H1 (cell line): ENCODE measurements around the gene BMX.

Source experiments
- CHD1 ChIP-seq: IDR thresholded peaks from 2 replicates; pipeline ENCODE4 v1.6.1; 2012; ENCODE audit warnings: low read depth, low read length, improper control_type of control experiment
- CTCF ChIP-seq, 3 experiments: IDR thresholded peaks; 1 replicate in 2 of 3; 2 replicates in 1 of 3; pipeline versions ENCODE4 v1.5.1 to v1.6.1; 2011; ENCODE audit warnings: low read length in 3 of 3, mild to moderate bottlenecking in 3 of 3, inconsistent platforms in 2 of 3, low read depth in 1 of 3, moderate library complexity in 1 of 3; ENCODE audit not compliant: insufficient read depth in 1 of 3; ENCODE audit errors: control extremely low read depth in 1 of 3
- EP300 ChIP-seq, 2 experiments: IDR thresholded peaks; 1 replicate in 1 of 2; 2 replicates in 1 of 2; pipeline ENCODE4 v1.6.1; 2011 to 2012; ENCODE audit warnings: low read depth in 2 of 2, low read length in 2 of 2, mild to moderate bottlenecking in 2 of 2, borderline replicate concordance in 1 of 2, inconsistent platforms in 1 of 2, moderate library complexity in 1 of 2
- EZH2 ChIP-seq: fragments of 200-600 bp; sonication (generic); IDR thresholded peaks from 2 replicates; pipeline ENCODE4 v1.7.1; 2012; ENCODE audit warnings: low read depth, mild to moderate bottlenecking, moderate library complexity, low read length, inconsistent platforms; ENCODE audit not compliant: severe bottlenecking
- HDAC2 ChIP-seq, 2 experiments: fragments of 300-600 bp in 1 of 2; sonication (generic) in 1 of 2; IDR thresholded peaks; 2 replicates each; pipeline ENCODE4 v1.6.1; 2011 to 2012; ENCODE audit warnings: low read depth in 2 of 2, low read length in 2 of 2, mild to moderate bottlenecking in 2 of 2, moderate library complexity in 2 of 2, borderline replicate concordance in 1 of 2, inconsistent platforms in 1 of 2
- POLR2A ChIP-seq, 2 experiments: IDR thresholded peaks; 1 replicate in 1 of 2; 2 replicates in 1 of 2; pipeline ENCODE4 v1.6.1; 2011; ENCODE audit warnings: low read depth in 2 of 2, low read length in 2 of 2, mild to moderate bottlenecking in 2 of 2; ENCODE audit errors: control extremely low read depth in 1 of 2
- POLR2AphosphoS5 ChIP-seq: IDR thresholded peaks from 2 replicates; pipeline ENCODE4 v1.6.1; 2011; ENCODE audit warnings: low read depth, low read length

GRCh38 chrX:15563056-15563455, 62.4 kb downstream of the BMX start:
- TF ChIP-seq POLR2A (IDR thresholded peaks at IDR 0.05; ENCODE audit: control extremely low read depth in 1 of 2, low read depth in 2 of 2, low read length in 2 of 2), result no peak
- no peak for TF ChIP-seq EP300 (IDR thresholded peaks at IDR 0.05; ENCODE audit: borderline replicate concordance in 1 of 2, low read depth in 2 of 2, low read length in 2 of 2)
- TF ChIP-seq CTCF (IDR thresholded peaks at IDR 0.05; ENCODE audit: control extremely low read depth in 1 of 3, insufficient read depth in 1 of 3, low read depth in 1 of 3, low read length in 3 of 3), result no peak
- no peak for TF ChIP-seq EZH2
- TF ChIP-seq HDAC2 (IDR thresholded peaks at IDR 0.05; ENCODE audit: borderline replicate concordance in 1 of 2, low read depth in 2 of 2, low read length in 2 of 2), result no peak
- no peak for TF ChIP-seq CHD1
- TF ChIP-seq POLR2AphosphoS5, result no peak
